CD4-positive, alpha-beta T cell treated with Interleukin-12 subunit alpha and Interleukin-12 subunit beta, for 1 hour (primary cell): ENCODE data around the gene DLEU7.

Experiments
- DNase-seq: peaks from one replicate; pipeline ENCODE4 v3.0.0-alpha.2; 2020

The DLEU7 gene

GRCh38 chr13:50843257-50844083 is at the start of gene DLEU7:
Gene DLEU7 (minus strand): TSS chr13:50843692. CDS start chr13:50843646, 46 bp downstream.
- no peak for DNase-seq

DNA sequence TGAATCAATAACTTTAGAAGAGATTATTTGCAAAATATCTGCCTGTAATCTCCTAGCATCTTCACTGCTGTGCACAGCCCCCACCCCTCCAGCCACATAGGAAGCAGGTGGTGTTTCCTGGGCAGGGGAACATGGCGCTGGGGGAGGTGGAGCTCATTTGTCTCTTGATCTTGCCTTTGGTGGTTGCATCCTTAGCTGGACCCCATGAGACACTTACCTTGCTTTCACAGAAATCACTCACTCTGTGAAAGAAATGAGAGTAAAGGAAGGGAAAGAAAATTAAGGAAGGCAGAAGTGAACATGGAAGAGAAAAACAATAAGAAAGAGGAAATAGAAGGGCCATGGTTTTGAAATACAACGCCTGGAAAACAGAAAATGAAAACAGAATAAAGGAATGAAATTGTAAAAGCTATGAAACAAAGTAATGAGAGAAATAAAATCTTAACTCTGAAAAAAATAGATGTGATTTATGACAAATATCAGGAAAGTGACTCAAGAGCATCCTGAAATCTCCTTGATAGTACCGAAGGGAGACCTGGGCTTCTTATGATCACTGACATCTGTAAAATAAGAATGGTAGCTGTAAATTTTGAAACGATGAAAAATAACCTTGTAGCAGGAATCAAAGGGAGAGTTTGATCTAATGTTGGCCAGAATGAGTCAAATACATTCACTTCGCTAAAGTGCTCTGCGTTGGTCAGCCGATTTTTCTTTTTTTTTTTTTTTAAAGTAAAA is 48.9 kb upstream of the DLEU7 start:
- peak; percentile 54 for DNase-seq

GRCh38 chr13:50891206-50891605 is 47.7 kb upstream of the DLEU7 start:
- no peak for DNase-seq

GRCh38 chr13:50889317-50889716 is 45.8 kb upstream of the DLEU7 start:
- DNase-seq, result no peak

- DNase-seq, result no peak
These were observed 44.9 kb upstream of the DLEU7 start for GRCh38 chr13:50888362-50888761.

GRCh38 chr13:50887151-50887550 is 43.7 kb upstream of the DLEU7 start:
- DNase-seq, result no peak

DNA sequence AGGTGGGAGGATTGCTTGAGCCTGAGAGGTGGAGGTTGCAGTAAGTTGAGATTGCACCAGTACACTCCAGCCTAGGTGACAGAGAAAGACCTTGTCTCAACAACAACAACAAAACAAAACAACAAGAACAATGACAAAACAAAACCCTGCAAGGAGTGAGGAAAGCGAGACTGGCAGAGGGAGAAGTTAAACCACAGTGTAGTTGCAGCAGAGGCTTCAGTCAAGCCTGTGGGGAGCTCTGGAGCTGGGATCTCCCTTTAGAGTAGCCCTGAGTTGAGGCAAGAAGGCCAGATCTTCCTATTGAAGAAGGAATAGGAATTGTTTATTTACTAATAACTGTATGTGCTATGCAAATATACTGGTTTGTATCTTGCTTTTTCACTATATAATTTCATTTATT is 40.8 kb upstream of the DLEU7 start:
- no peak for DNase-seq

DNA sequence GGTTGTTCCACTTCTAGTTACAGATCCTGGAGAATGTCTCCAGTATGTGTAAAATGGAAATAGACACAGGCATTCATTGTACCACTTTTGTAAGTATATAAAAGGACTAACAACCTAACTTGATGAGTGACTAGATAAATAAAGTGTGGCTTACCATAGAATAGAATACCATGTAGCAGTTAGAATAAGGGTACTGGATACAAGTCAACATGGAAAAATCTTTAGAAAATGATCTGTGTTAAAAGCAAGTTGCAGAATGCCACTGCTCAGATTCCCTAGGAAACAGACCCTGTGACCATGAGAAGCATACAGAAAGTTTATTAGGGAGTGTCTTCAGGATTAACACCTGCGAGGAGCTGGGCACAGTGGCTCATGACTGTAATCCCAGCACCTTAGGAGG is 40.2 kb upstream of the DLEU7 start:
- no peak for DNase-seq

DNA sequence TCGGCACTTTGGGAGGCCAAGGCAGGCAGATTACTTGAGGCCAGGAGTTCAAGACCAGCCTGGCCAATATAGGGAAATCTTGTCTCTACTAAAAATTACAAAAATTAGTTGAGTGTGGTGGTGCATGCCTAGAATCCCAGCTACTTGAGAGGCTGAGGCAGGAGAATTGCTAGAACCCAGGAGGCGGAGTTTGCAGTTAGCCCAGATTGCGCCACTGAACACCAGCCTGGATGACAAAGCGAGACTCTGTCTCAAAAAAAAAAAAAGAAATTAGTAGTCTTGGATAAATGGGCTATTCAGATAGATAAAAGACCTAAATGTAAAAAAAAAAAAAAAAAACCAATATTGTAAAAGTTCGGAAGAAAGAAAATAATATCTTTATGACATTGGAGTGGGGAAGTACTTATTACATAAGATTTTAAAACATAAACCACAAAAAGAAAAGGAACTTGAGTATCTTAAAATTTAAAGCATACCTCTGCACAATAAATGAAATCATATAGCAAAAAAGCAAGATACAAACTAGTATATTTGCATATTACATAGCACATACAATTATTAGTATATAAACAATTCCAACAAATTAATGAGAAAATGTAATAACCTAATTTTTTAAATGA is 39.4 kb upstream of the DLEU7 start:
- no peak for DNase-seq

- no peak for DNase-seq
These were observed 30.5 kb upstream of the DLEU7 start for GRCh38 chr13:50873991-50874390.

GRCh38 chr13:50873467-50873866 is 30.0 kb upstream of the DLEU7 start:
- DNase-seq, result no peak

GRCh38 chr13:50871405-50871804 is 27.9 kb upstream of the DLEU7 start:
- no peak for DNase-seq

DNA sequence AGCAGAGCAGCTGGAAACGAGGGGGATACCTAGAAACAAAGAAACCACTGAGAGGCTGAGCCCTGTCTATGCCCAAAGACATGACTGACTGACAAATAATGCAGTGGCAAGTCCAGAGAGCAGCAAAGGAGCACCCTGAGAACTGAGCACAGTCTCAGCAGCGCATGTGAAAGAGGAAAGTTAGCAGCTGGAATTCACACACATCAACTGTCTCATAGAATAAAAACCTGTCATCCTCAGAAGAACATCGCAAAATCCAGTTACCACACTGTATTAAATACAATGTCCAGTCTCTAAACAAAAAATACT is 24.1 kb upstream of the DLEU7 start:
- no peak for DNase-seq

DNA sequence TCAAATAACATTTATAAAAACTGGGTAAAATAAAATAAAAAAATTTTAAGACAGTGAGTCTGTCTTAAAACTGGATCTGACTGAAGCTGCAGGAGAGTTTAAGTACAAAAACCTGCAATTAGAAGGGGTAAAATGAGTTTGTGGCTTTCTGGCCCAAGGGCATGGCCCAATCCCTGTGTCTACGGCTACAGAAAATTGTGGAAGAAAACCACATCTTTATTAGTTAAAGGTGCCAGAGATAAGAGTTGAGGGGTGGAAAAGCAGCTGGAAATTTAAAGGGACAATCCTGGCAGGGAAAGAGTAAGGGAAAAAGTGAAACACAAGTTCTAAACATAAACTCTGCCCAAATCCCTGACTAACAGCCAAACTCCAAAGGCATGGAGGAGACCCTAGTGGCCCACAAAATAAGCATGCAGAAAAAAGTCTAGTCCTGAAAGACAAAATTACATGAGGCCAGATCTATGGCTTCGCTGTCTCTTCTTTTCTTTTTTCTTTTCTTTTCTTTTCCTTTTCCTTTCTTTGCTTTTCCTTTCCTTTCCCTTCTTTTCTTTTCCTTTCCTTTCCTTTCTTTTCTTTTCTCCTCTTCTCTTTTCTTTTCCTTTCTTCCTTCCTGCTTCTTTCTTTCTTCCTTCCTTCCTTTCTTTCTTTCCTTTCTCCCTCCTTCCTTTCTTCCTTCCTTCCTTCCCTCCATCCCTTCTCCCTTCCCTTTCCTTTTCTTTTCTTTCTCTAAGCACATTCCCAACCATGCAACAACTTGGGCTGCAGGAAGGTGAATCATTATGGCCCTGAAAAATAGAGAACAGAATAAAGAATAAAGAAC is 23.5 kb upstream of the DLEU7 start:
- DNase-seq, result no peak

DNA sequence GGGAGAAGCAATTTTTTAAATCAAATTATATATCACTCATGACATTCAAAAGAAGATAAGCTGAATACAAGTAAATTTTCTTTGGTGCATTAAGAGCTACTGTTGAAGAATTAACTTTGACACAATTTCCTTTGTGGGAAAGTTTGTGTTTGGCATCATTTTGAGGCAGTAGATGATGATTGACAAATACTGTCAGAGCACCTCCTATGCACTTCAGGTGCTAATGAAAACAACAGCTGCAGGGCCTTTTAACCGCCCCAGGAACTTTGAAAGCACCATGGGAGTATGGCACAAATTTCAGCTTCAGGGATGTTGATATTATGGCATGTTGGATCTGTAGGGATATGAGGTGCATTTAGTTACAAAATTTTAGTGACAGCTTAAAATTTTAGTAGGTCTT is 21.0 kb upstream of the DLEU7 start:
- no peak for DNase-seq

GRCh38 chr13:50855681-50856080 is 12.2 kb upstream of the DLEU7 start:
- no peak for DNase-seq

- no peak for DNase-seq
These were observed 7.0 kb upstream of the DLEU7 start for GRCh38 chr13:50850445-50850844.

DNA sequence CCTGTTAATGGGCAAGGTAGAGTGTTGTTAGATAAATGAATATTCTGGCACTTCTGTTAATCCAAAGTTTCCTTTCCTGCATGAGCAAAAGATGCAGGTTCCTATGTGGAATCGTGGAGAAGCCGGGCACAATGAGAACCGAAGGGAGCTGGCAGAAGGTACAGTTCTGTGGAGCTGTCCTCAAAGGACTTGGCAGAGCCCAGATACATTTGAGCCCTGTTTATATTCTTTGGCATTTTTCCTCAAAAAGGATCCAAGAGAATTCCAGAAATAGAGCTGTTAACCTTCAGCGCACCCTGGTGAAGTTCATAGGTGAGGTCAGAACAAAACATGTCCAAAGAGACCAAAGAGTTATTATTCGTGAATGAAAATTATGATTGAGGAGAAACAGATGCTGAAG is 4.0 kb upstream of the DLEU7 start:
- no peak for DNase-seq

- no peak for DNase-seq
These were observed 3.5 kb upstream of the DLEU7 start for GRCh38 chr13:50846861-50847475.

GRCh38 chr13:50845211-50845610 is 1.7 kb upstream of the DLEU7 start:
- no peak for DNase-seq

GRCh38 chr13:50844084-50844875 is 788 bp upstream of the DLEU7 start:
- no peak for DNase-seq

DNA sequence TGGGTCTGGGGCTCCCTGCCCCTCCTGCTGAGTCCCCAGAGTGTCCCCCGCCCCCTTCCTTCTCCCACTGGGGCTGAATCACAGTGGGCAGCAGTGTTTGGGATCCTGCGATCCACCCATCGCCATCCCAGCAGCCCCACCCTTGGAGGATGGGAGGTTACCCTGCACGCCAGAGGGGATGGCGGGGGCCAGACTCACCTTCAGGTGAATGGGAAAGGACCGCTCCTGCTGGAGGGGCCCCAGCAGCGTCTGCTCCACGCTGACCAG is 569 bp downstream of the DLEU7 start:
- DNase-seq, result no peak
